ENCODE results near the gene MCCC1. TPM values are rescaled to one million over a fixed set of nuclear protein-coding genes. Genes with fewer than 3 reads are reported as not detected.

Gene MCCC1
- total and polyA plus RNA-seq, 2 of the 4 experiments (the other 2 are of a cell fraction): 14.2 to 17.9 TPM

DNA sequence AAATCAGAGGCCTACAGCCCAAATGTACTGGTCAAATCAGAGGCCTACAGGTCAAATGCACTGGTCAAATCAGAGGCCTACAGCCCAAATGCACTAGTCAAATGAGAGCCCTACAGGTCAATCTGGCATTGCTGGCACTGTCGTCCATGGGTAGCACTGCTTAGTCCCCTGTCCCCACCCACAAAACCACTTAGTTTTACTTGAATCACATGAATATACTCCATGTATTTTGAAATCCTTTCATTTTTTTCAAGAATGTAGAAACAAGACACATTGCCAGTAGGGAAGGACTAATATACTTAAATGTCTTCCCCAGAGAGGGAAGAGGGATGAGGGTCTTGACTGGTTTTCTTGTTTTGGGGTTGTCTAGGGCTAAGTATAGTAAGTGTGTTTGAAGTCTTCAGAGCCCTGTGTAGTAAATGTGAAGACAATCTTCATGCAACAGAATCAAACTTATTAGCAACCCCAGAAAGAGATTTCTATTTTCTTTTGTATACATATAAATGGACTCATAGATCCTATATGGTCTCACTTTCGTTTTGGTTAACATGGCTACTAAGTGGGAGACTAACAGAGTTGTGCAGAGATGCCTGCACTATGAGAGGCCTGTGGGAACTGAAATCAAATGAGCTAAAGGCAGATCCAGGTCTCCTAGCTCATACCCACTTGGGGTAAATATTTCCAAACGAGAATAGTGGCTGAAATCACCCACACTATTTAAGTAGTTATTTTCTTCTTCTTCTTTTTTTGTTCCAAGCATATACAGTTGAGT is 80.7 kb downstream of the MCCC1 start:
- CTCF ChIA-PET: no interaction called here
- no TSS peak for BruUV-seq (replicated peaks)

More for the DNA sequence above, 80.7 kb downstream of the MCCC1 start:
- H3K4me3 ChIP-seq (ENCODE audit: insufficient read depth, low read depth, low read length): no peak overlapping the region
- H4K91ac ChIP-seq (ENCODE audit: insufficient read depth, low read depth, low read length): no peak overlapping the region
- intact Hi-C loops (cut with micrococcal nuclease) (no loop called here), in situ Hi-C loops (cut with MboI; ENCODE audit: low sequenced_read_pairs) (no loop called here), dilution Hi-C loops (cut with HindIII; ENCODE audit: low sequenced_read_pairs, unreplicated experiment) (no loop called here)
- H3K4ac ChIP-seq (ENCODE audit: low read depth, low read length): no peak overlapping the region
- no CpG with 5 or more reads among the region's 3 CpGs for WGBS, 2 experiments (ENCODE audit: extremely low coverage in 2 of 2, insufficient read length in 1 of 2)
- no peak overlapping the region for H3K27ac ChIP-seq (ENCODE audit: insufficient read depth, low read length)
- POLR2A ChIA-PET (ENCODE audit: unreplicated experiment): no interaction called here
- no peak overlapping the region for H3K23ac ChIP-seq (ENCODE audit: low read depth, low read length)
- H3K79me1 ChIP-seq (ENCODE audit: low read depth in 1 of 2, low read length in 2 of 2): no peaks in the 10 kb centered on the region
- no peak overlapping the region for H2BK5ac ChIP-seq (ENCODE audit: low read depth, low read length, poor library complexity, severe bottlenecking)
- no peaks in the 10 kb centered on the region for H3K27me3 ChIP-seq (ENCODE audit: control insufficient read depth, insufficient read depth, low read length)
- no peak overlapping the region for H2BK120ac ChIP-seq (ENCODE audit: low read depth, low read length)
- ATAC-seq (ENCODE audit: low read depth) (no peak), DNase-seq (no peak)
- H3K9me1 ChIP-seq (ENCODE audit: insufficient read depth, low read length): no peaks in the 10 kb centered on the region
- no peak overlapping the region for H3K56ac ChIP-seq (ENCODE audit: extremely low read depth, insufficient read depth, low read length)
- H3K36me3 ChIP-seq (ENCODE audit: control insufficient read depth, insufficient read depth, low read length): peaks cover 15% of the 10 kb centered on the region
- no peak overlapping the region for H3K14ac ChIP-seq (replicated peaks; ENCODE audit: low read depth, low read length)
- no peak overlapping the region for H2BK15ac ChIP-seq (ENCODE audit: low read depth, low read length)
- H3K9me3 ChIP-seq (ENCODE audit: control insufficient read depth, insufficient read depth, low read length): no peaks in the 10 kb centered on the region
- H4K8ac ChIP-seq (ENCODE audit: low read depth in 2 of 2, low read length in 2 of 2): no peak overlapping the region
- no peak for TF ChIP-seq CHD1 (IDR thresholded peaks at IDR 0.05; ENCODE audit: low read depth, low read length)
- no peak overlapping the region for H2BK20ac ChIP-seq (ENCODE audit: low read depth, low read length)
- H3K18ac ChIP-seq (ENCODE audit: low read depth, low read length): no peak overlapping the region
- H2AK5ac ChIP-seq (ENCODE audit: low read depth, low read length): no peak overlapping the region
- H4K5ac ChIP-seq (ENCODE audit: low read depth, low read length): no peak overlapping the region
- H2AFZ ChIP-seq (replicated peaks; ENCODE audit: low read length, poor library complexity): no peak overlapping the region
- H3K4me1 ChIP-seq (ENCODE audit: control insufficient read depth, insufficient read depth, low read length): no peaks in the 10 kb centered on the region
- H4K20me1 ChIP-seq (ENCODE audit: insufficient read depth, low read length): no peaks in the 10 kb centered on the region
- no peak overlapping the region for H3K9ac ChIP-seq (ENCODE audit: low read depth, low read length)
- H3K4me2 ChIP-seq (ENCODE audit: low read depth, low read length): no peak overlapping the region
- H2AK9ac ChIP-seq (replicated peaks; ENCODE audit: low read depth, low read length, poor library complexity): no peak overlapping the region
